ENCODE data around the gene AGFG2.
A peak's percentile ranks its signal among the peaks of the same experiment; 100 is the strongest.
"Not testable (repeated sequence)": the region's sequence is repeated elsewhere in the genome, so short reads cannot be mapped to it uniquely, and the experiment has no call there.

AGFG2 gene

GRCh38 chr7:100548446-100548845, 9.4 kb downstream of the AGFG2 start:
- H3K4me1 ChIP-seq (ENCODE audit: control insufficient read depth, insufficient read depth, low read length, poor library complexity, severe bottlenecking), result peaks cover 67% of the 10 kb centered on the region
- peaks cover 23% of the 10 kb centered on the region for H3K36me3 ChIP-seq (ENCODE audit: control insufficient read depth, insufficient read depth, low read length)
- DNase-seq; H3K9me3 ChIP-seq (ENCODE audit: control insufficient read depth, low read length); H3K27me3 ChIP-seq (replicated peaks; ENCODE audit: control insufficient read depth, insufficient read depth, low read length, poor library complexity, severe bottlenecking); H3K4me3 ChIP-seq (ENCODE audit: insufficient read depth, low read depth, low read length, poor library complexity, severe bottlenecking): not testable (repeated sequence)
- H3K27ac ChIP-seq (ENCODE audit: insufficient read depth, low read length, poor library complexity, severe bottlenecking), result peak overlapping the region; percentile 73

GRCh38 chr7:100552532-100552931, 13.5 kb downstream of the AGFG2 start:
- Histone ChIP-seq H3K4me3 (ENCODE audit: insufficient read depth, low read depth, low read length, poor library complexity, severe bottlenecking) (no peak overlapping the region), H3K27me3 (replicated peaks; ENCODE audit: control insufficient read depth, insufficient read depth, low read length, poor library complexity, severe bottlenecking) (no peaks in the 10 kb centered on the region), H3K36me3 (ENCODE audit: control insufficient read depth, insufficient read depth, low read length) (peaks cover 49% of the 10 kb centered on the region), H3K4me1 (ENCODE audit: control insufficient read depth, insufficient read depth, low read length, poor library complexity, severe bottlenecking) (peaks cover 27% of the 10 kb centered on the region), H3K9me3 (ENCODE audit: control insufficient read depth, low read length) (no peaks in the 10 kb centered on the region), H3K27ac (ENCODE audit: insufficient read depth, low read length, poor library complexity, severe bottlenecking) (no peak overlapping the region)
- no peak for DNase-seq

GRCh38 chr7:100553032-100553431, 14.0 kb downstream of the AGFG2 start:
- Histone ChIP-seq H3K27ac (ENCODE audit: insufficient read depth, low read length, poor library complexity, severe bottlenecking) (no peak overlapping the region), H3K9me3 (ENCODE audit: control insufficient read depth, low read length) (no peaks in the 10 kb centered on the region), H3K4me1 (ENCODE audit: control insufficient read depth, insufficient read depth, low read length, poor library complexity, severe bottlenecking) (peaks cover 22% of the 10 kb centered on the region), H3K27me3 (replicated peaks; ENCODE audit: control insufficient read depth, insufficient read depth, low read length, poor library complexity, severe bottlenecking) (no peaks in the 10 kb centered on the region), H3K4me3 (ENCODE audit: insufficient read depth, low read depth, low read length, poor library complexity, severe bottlenecking) (no peak overlapping the region), H3K36me3 (ENCODE audit: control insufficient read depth, insufficient read depth, low read length) (peaks cover 49% of the 10 kb centered on the region)
- DNase-seq, result no peak

GRCh38 chr7:100555701-100556100, 16.7 kb downstream of the AGFG2 start:
- Histone ChIP-seq H3K9me3 (ENCODE audit: control insufficient read depth, low read length) (no peaks in the 10 kb centered on the region), H3K27me3 (replicated peaks; ENCODE audit: control insufficient read depth, insufficient read depth, low read length, poor library complexity, severe bottlenecking) (no peaks in the 10 kb centered on the region), H3K27ac (ENCODE audit: insufficient read depth, low read length, poor library complexity, severe bottlenecking) (no peak overlapping the region), H3K4me3 (ENCODE audit: insufficient read depth, low read depth, low read length, poor library complexity, severe bottlenecking) (no peak overlapping the region), H3K4me1 (ENCODE audit: control insufficient read depth, insufficient read depth, low read length, poor library complexity, severe bottlenecking) (peaks cover 6% of the 10 kb centered on the region), H3K36me3 (ENCODE audit: control insufficient read depth, insufficient read depth, low read length) (peaks cover 56% of the 10 kb centered on the region)
- DNase-seq, result no peak

GRCh38 chr7:100556541-100556940, 17.5 kb downstream of the AGFG2 start:
- DNase-seq, result no peak
- H3K9me3 ChIP-seq (ENCODE audit: control insufficient read depth, low read length), result no peaks in the 10 kb centered on the region
- H3K36me3 ChIP-seq (ENCODE audit: control insufficient read depth, insufficient read depth, low read length), result peaks cover 56% of the 10 kb centered on the region
- peaks cover 5% of the 10 kb centered on the region for H3K4me1 ChIP-seq (ENCODE audit: control insufficient read depth, insufficient read depth, low read length, poor library complexity, severe bottlenecking)
- H3K27ac ChIP-seq (ENCODE audit: insufficient read depth, low read length, poor library complexity, severe bottlenecking), result no peak overlapping the region
- no peak overlapping the region for H3K4me3 ChIP-seq (ENCODE audit: insufficient read depth, low read depth, low read length, poor library complexity, severe bottlenecking)
- H3K27me3 ChIP-seq (replicated peaks; ENCODE audit: control insufficient read depth, insufficient read depth, low read length, poor library complexity, severe bottlenecking), result no peaks in the 10 kb centered on the region

- Histone ChIP-seq H3K9me3 (ENCODE audit: control insufficient read depth, low read length) (no peaks in the 10 kb centered on the region), H3K36me3 (ENCODE audit: control insufficient read depth, insufficient read depth, low read length) (peaks cover 52% of the 10 kb centered on the region), H3K4me3 (ENCODE audit: insufficient read depth, low read depth, low read length, poor library complexity, severe bottlenecking) (no peak overlapping the region), H3K27me3 (replicated peaks; ENCODE audit: control insufficient read depth, insufficient read depth, low read length, poor library complexity, severe bottlenecking) (no peaks in the 10 kb centered on the region), H3K4me1 (ENCODE audit: control insufficient read depth, insufficient read depth, low read length, poor library complexity, severe bottlenecking) (peaks cover 5% of the 10 kb centered on the region), H3K27ac (ENCODE audit: insufficient read depth, low read length, poor library complexity, severe bottlenecking) (no peak overlapping the region)
- no peak for DNase-seq
Measured at GRCh38 chr7:100559127-100559526, 20.1 kb downstream of the AGFG2 start.

- no peaks in the 10 kb centered on the region for H3K9me3 ChIP-seq (ENCODE audit: control insufficient read depth, low read length)
- H3K27me3 ChIP-seq (replicated peaks; ENCODE audit: control insufficient read depth, insufficient read depth, low read length, poor library complexity, severe bottlenecking), result no peaks in the 10 kb centered on the region
- H3K4me3 ChIP-seq (ENCODE audit: insufficient read depth, low read depth, low read length, poor library complexity, severe bottlenecking), result no peak overlapping the region
- no peak for DNase-seq
- no peak overlapping the region for H3K27ac ChIP-seq (ENCODE audit: insufficient read depth, low read length, poor library complexity, severe bottlenecking)
- peaks cover 5% of the 10 kb centered on the region for H3K4me1 ChIP-seq (ENCODE audit: control insufficient read depth, insufficient read depth, low read length, poor library complexity, severe bottlenecking)
- H3K36me3 ChIP-seq (ENCODE audit: control insufficient read depth, insufficient read depth, low read length), result peaks cover 36% of the 10 kb centered on the region
Measured at GRCh38 chr7:100561491-100562194, 22.6 kb downstream of the AGFG2 start.

- no peak for DNase-seq
Measured at GRCh38 chr7:100562195-100563099, 23.4 kb downstream of the AGFG2 start.

GRCh38 chr7:100563100-100563564, 24.1 kb downstream of the AGFG2 start:
- DNase-seq, result no peak
- no peak overlapping the region for H3K4me3 ChIP-seq (ENCODE audit: insufficient read depth, low read depth, low read length, poor library complexity, severe bottlenecking)
- H3K27me3 ChIP-seq (replicated peaks; ENCODE audit: control insufficient read depth, insufficient read depth, low read length, poor library complexity, severe bottlenecking), result no peaks in the 10 kb centered on the region
- H3K4me1 ChIP-seq (ENCODE audit: control insufficient read depth, insufficient read depth, low read length, poor library complexity, severe bottlenecking), result peaks cover 12% of the 10 kb centered on the region
- no peaks in the 10 kb centered on the region for H3K9me3 ChIP-seq (ENCODE audit: control insufficient read depth, low read length)
- no peak overlapping the region for H3K27ac ChIP-seq (ENCODE audit: insufficient read depth, low read length, poor library complexity, severe bottlenecking)
- H3K36me3 ChIP-seq (ENCODE audit: control insufficient read depth, insufficient read depth, low read length), result peaks cover 32% of the 10 kb centered on the region

More at GRCh38 chr7:100562195-100563099, 23.4 kb downstream of the AGFG2 start:
- Histone ChIP-seq H3K4me3 (ENCODE audit: insufficient read depth, low read depth, low read length, poor library complexity, severe bottlenecking) (no peak overlapping the region), H3K36me3 (ENCODE audit: control insufficient read depth, insufficient read depth, low read length) (peaks cover 32% of the 10 kb centered on the region), H3K27me3 (replicated peaks; ENCODE audit: control insufficient read depth, insufficient read depth, low read length, poor library complexity, severe bottlenecking) (no peaks in the 10 kb centered on the region), H3K4me1 (ENCODE audit: control insufficient read depth, insufficient read depth, low read length, poor library complexity, severe bottlenecking) (peaks cover 6% of the 10 kb centered on the region), H3K9me3 (ENCODE audit: control insufficient read depth, low read length) (no peaks in the 10 kb centered on the region), H3K27ac (ENCODE audit: insufficient read depth, low read length, poor library complexity, severe bottlenecking) (no peak overlapping the region)
